Measurements from ENCODE around the gene ABCB11. TPM values are rescaled to one million over a fixed set of nuclear protein-coding genes. Genes with fewer than 3 reads are reported as not detected.
A peak's percentile ranks its signal among the peaks of the same experiment; 100 is the strongest.

ABCB11 gene
- total and polyA plus RNA-seq, 4 donors, result 18.3 to 74.3 (median 38.3) TPM

DNA sequence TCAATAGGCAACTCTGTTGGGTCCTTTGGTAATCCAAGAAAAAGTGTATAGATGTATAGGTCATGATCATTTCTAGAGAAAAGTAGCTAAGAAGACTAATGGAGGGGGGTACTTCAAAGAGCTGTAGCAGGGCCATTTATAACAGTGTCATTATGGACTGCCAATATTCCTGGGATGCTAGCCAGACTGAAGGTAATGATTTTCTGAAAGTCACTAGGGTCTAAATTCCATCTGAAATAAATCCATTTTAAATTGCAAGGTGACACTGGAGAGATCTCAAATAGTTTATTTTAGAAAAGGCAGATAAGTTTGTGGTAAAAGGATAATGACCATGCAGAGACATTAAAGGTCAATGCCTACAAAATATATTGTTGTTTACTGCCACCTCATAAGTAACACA is 136.4 kb downstream of the ABCB11 start:
- Histone ChIP-seq H3K36me3 (ENCODE audit: control insufficient read depth in 4 of 4, insufficient read depth in 3 of 4, low read depth in 1 of 4, low read length in 3 of 4) (no peaks in the 10 kb centered on the region), H3K27ac (ENCODE audit: low read depth in 1 of 2, low read length in 2 of 2) (no peak overlapping the region), H3K9me3 (ENCODE audit: control insufficient read depth in 4 of 4, low read length in 3 of 4) (no peaks in the 10 kb centered on the region), H3K27me3 (ENCODE audit: control insufficient read depth in 4 of 4, insufficient read depth in 4 of 4, low read length in 3 of 4) (no peaks in the 10 kb centered on the region), H3K9ac (ENCODE audit: low read depth in 1 of 2, low read length in 2 of 2) (no peak overlapping the region), H3K4me1 (ENCODE audit: control insufficient read depth in 4 of 4, insufficient read depth in 4 of 4, low read length in 3 of 4) (peaks cover 6 to 29% (median 17%) of the 10 kb centered on the region in 4 donors), H3K4me3 (ENCODE audit: low read depth in 1 of 3, low read length in 3 of 3) (no peak overlapping the region)
- TF ChIP-seq, protein P1, sequence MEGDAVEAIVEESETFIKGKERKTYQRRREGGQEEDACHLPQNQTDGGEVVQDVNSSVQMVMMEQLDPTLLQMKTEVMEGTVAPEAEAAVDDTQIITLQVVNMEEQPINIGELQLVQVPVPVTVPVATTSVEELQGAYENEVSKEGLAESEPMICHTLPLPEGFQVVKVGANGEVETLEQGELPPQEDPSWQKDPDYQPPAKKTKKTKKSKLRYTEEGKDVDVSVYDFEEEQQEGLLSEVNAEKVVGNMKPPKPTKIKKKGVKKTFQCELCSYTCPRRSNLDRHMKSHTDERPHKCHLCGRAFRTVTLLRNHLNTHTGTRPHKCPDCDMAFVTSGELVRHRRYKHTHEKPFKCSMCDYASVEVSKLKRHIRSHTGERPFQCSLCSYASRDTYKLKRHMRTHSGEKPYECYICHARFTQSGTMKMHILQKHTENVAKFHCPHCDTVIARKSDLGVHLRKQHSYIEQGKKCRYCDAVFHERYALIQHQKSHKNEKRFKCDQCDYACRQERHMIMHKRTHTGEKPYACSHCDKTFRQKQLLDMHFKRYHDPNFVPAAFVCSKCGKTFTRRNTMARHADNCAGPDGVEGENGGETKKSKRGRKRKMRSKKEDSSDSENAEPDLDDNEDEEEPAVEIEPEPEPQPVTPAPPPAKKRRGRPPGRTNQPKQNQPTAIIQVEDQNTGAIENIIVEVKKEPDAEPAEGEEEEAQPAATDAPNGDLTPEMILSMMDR (IDR thresholded peaks at IDR 0.05; ENCODE audit: low read depth, low read length, missing input control), result no peak
- TF ChIP-seq, protein P2, sequence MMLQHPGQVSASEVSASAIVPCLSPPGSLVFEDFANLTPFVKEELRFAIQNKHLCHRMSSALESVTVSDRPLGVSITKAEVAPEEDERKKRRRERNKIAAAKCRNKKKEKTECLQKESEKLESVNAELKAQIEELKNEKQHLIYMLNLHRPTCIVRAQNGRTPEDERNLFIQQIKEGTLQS (IDR thresholded peaks at IDR 0.05), result no peak
- TF ChIP-seq JUND (IDR thresholded peaks at IDR 0.05), result peak in 1 of 2 donors; percentile 12
- TF ChIP-seq RXRA (IDR thresholded peaks at IDR 0.05), result peak; percentile 15 to 24
- TF ChIP-seq, protein P3, sequence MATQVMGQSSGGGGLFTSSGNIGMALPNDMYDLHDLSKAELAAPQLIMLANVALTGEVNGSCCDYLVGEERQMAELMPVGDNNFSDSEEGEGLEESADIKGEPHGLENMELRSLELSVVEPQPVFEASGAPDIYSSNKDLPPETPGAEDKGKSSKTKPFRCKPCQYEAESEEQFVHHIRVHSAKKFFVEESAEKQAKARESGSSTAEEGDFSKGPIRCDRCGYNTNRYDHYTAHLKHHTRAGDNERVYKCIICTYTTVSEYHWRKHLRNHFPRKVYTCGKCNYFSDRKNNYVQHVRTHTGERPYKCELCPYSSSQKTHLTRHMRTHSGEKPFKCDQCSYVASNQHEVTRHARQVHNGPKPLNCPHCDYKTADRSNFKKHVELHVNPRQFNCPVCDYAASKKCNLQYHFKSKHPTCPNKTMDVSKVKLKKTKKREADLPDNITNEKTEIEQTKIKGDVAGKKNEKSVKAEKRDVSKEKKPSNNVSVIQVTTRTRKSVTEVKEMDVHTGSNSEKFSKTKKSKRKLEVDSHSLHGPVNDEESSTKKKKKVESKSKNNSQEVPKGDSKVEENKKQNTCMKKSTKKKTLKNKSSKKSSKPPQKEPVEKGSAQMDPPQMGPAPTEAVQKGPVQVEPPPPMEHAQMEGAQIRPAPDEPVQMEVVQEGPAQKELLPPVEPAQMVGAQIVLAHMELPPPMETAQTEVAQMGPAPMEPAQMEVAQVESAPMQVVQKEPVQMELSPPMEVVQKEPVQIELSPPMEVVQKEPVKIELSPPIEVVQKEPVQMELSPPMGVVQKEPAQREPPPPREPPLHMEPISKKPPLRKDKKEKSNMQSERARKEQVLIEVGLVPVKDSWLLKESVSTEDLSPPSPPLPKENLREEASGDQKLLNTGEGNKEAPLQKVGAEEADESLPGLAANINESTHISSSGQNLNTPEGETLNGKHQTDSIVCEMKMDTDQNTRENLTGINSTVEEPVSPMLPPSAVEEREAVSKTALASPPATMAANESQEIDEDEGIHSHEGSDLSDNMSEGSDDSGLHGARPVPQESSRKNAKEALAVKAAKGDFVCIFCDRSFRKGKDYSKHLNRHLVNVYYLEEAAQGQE (IDR thresholded peaks at IDR 0.05), result peak; percentile 13
- no peak for TF ChIP-seq TAF1 (conservative IDR thresholded peaks at IDR 0.05)
- peak; percentile 61 for TF ChIP-seq YY1 (IDR thresholded peaks at IDR 0.05)
- peak; percentile 55 for TF ChIP-seq HNF4G (IDR thresholded peaks at IDR 0.05)
- peak in 1 of 2 donors; percentile 16 for TF ChIP-seq RAD21 (IDR thresholded peaks at IDR 0.05)
- TF ChIP-seq SP1 (IDR thresholded peaks at IDR 0.05), result peak; percentile 57
- peak; percentile 75 to 84 for TF ChIP-seq HNF4A (conservative IDR thresholded peaks at IDR 0.05)
- TF ChIP-seq GABPA (IDR thresholded peaks at IDR 0.05 in 1 of 2, conservative IDR thresholded peaks at IDR 0.05 in 1 of 2), result peak in 1 of 2 donors; percentile 16
- TF ChIP-seq, protein P4, sequence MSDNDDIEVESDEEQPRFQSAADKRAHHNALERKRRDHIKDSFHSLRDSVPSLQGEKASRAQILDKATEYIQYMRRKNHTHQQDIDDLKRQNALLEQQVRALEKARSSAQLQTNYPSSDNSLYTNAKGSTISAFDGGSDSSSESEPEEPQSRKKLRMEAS (IDR thresholded peaks at IDR 0.05), result peak; percentile 17
- DNase-seq (ENCODE audit: low spot score), result no peak

DNA sequence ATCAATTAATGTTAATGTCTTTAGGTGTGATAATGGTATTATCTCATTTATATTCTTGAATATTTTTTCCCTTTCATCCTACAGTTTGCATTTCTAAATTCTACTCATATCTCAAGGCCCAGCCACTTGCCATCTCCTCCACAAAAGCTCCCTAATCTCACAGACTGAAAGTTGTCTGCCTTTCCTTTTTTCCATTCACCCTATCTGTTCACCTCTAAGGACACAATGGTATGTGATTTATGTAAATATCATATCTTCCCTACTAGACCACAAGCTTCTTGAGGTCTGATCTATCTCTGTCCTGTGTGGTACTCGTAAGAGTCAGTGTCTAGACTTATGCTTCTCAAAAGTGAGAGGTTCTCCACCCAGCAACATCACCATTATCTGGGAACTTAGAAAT is 137.0 kb downstream of the ABCB11 start:
- peaks cover 7 to 30% (median 18%) of the 10 kb centered on the region in 4 donors for H3K4me1 ChIP-seq (ENCODE audit: control insufficient read depth in 4 of 4, insufficient read depth in 4 of 4, low read length in 3 of 4)
- no peak for DNase-seq (ENCODE audit: low spot score)
- no peak overlapping the region for H3K4me3 ChIP-seq (ENCODE audit: low read depth in 1 of 3, low read length in 3 of 3)
- no peaks in the 10 kb centered on the region for H3K36me3 ChIP-seq (ENCODE audit: control insufficient read depth in 4 of 4, insufficient read depth in 3 of 4, low read depth in 1 of 4, low read length in 3 of 4)
- 91% methylated on average over 1 of the region's 1 CpG for WGBS
- no peaks in the 10 kb centered on the region for H3K27me3 ChIP-seq (ENCODE audit: control insufficient read depth in 4 of 4, insufficient read depth in 4 of 4, low read length in 3 of 4)
- no peaks in the 10 kb centered on the region for H3K9me3 ChIP-seq (ENCODE audit: control insufficient read depth in 4 of 4, low read length in 3 of 4)
- H3K27ac ChIP-seq (ENCODE audit: low read depth in 1 of 2, low read length in 2 of 2), result no peak overlapping the region
- no peak overlapping the region for H3K9ac ChIP-seq (ENCODE audit: low read depth in 1 of 2, low read length in 2 of 2)
- TF ChIP-seq, protein P1 (IDR thresholded peaks at IDR 0.05; ENCODE audit: low read depth, low read length, missing input control), result no peak
- TF ChIP-seq HNF4A (conservative IDR thresholded peaks at IDR 0.05) (no peak), RXRA (IDR thresholded peaks at IDR 0.05) (no peak), NR2F2 (IDR thresholded peaks at IDR 0.05) (no peak), JUND (IDR thresholded peaks at IDR 0.05) (no peak), FOXA2 (IDR thresholded peaks at IDR 0.05) (no peak)
- TF ChIP-seq, protein P4 (IDR thresholded peaks at IDR 0.05), result no peak
- TF ChIP-seq, protein P3 (IDR thresholded peaks at IDR 0.05), result no peak
